H9 (cell line): ENCODE measurements around the gene BSG. TPM values are rescaled to one million over a fixed set of nuclear protein-coding genes. Genes with fewer than 3 reads are reported as not detected.

Experiments
- DNase-seq: peaks from one replicate; pipeline ENCODE4 v3.0.0-alpha.2; 2017
- H2AFZ ChIP-seq: one replicate; pipeline ENCODE4 v1.6.1; 2013; ENCODE audit warnings: mild to moderate bottlenecking, low read length, control low read depth, moderate library complexity
- H2AK5ac ChIP-seq: 2 replicates; pipeline ENCODE4 v1.6.1; 2013; ENCODE audit warnings: low read length, control low read depth, mixed read lengths; ENCODE audit not compliant: insufficient read length
- H2BK120ac ChIP-seq: one replicate; pipeline ENCODE4 v1.6.1; 2013; ENCODE audit warnings: low read depth, mild to moderate bottlenecking, low read length, control low read depth, inconsistent platforms; ENCODE audit not compliant: poor library complexity, severe bottlenecking
- H2BK12ac ChIP-seq: 2 replicates; pipeline ENCODE4 v1.6.1; 2013; ENCODE audit warnings: low read length, control low read depth, mixed read lengths, low read depth; ENCODE audit not compliant: insufficient read length
- H2BK15ac ChIP-seq: 2 replicates; pipeline ENCODE4 v1.6.1; 2013; ENCODE audit warnings: low read depth, low read length, control low read depth
- H2BK20ac ChIP-seq: one replicate; pipeline ENCODE4 v1.6.1; 2013; ENCODE audit warnings: low read depth, mild to moderate bottlenecking, low read length, control low read depth, inconsistent platforms; ENCODE audit not compliant: poor library complexity, severe bottlenecking
- H2BK5ac ChIP-seq: 2 replicates; pipeline ENCODE4 v1.6.1; 2013; ENCODE audit warnings: low read length, control low read depth, mixed read lengths; ENCODE audit not compliant: insufficient read length
- H3K14ac ChIP-seq: 2 replicates; pipeline ENCODE4 v1.6.1; 2013; ENCODE audit warnings: low read length, control low read depth; ENCODE audit not compliant: insufficient read depth
- H3K18ac ChIP-seq: 2 replicates; pipeline ENCODE4 v1.6.1; 2013; ENCODE audit warnings: low read depth, mild to moderate bottlenecking, mixed read lengths, low read length, control low read depth; ENCODE audit not compliant: insufficient read length
- H3K23ac ChIP-seq: 2 replicates; pipeline ENCODE4 v1.6.1; 2013; ENCODE audit warnings: low read length, control low read depth, mixed read lengths, low read depth; ENCODE audit not compliant: insufficient read length
- H3K23me2 ChIP-seq: 2 replicates; pipeline ENCODE4 v1.6.1; 2013; ENCODE audit warnings: low read depth, mild to moderate bottlenecking, mixed read lengths, low read length, control low read depth; ENCODE audit not compliant: insufficient read length, poor library complexity, severe bottlenecking
- H3K27ac ChIP-seq: 2 replicates; pipeline ENCODE4 v1.5.1; 2013; ENCODE audit warnings: low read length, control low read depth, mixed read lengths, low read depth; ENCODE audit not compliant: insufficient read length
- H3K27me3 ChIP-seq: 2 replicates; pipeline ENCODE4 v1.6.1; 2013; ENCODE audit warnings: low read length, control low read depth, inconsistent platforms; ENCODE audit not compliant: insufficient read depth
- H3K4ac ChIP-seq: 2 replicates; pipeline ENCODE4 v1.6.1; 2013; ENCODE audit warnings: low read depth, mild to moderate bottlenecking, control low read depth, inconsistent platforms, low read length, moderate library complexity
- H3K4me1 ChIP-seq: 2 replicates; pipeline ENCODE4 v1.6.1; 2013; ENCODE audit warnings: low read length, control low read depth, inconsistent platforms; ENCODE audit not compliant: insufficient read depth
- H3K4me2 ChIP-seq: 2 replicates; pipeline ENCODE4 v1.6.1; 2013; ENCODE audit warnings: low read length, control low read depth, mixed read lengths; ENCODE audit not compliant: insufficient read length, insufficient read depth
- H3K56ac ChIP-seq: 2 replicates; pipeline ENCODE4 v1.6.1; 2013; ENCODE audit warnings: low read depth, mild to moderate bottlenecking, mixed read lengths, low read length, control low read depth; ENCODE audit not compliant: insufficient read length
- H3K79me1 ChIP-seq: 2 replicates; pipeline ENCODE4 v1.6.1; 2013; ENCODE audit warnings: low read depth, mild to moderate bottlenecking, moderate library complexity, low read length, control low read depth, inconsistent platforms; ENCODE audit not compliant: insufficient read depth, poor library complexity, severe bottlenecking
- H3K79me2 ChIP-seq: 2 replicates; pipeline ENCODE4 v1.6.1; 2013; ENCODE audit warnings: low read length, control low read depth, inconsistent platforms; ENCODE audit not compliant: insufficient read depth
- H3K9ac ChIP-seq: 2 replicates; pipeline ENCODE4 v1.6.1; 2013; ENCODE audit warnings: low read length, control low read depth, mixed read lengths; ENCODE audit not compliant: insufficient read length; ENCODE audit errors: extremely low read depth
- H3K9me3 ChIP-seq: one replicate; pipeline ENCODE4 v1.6.1; 2013; ENCODE audit warnings: low read depth, low read length, inconsistent platforms; ENCODE audit not compliant: control insufficient read depth
- H3T11ph ChIP-seq: one replicate; pipeline ENCODE4 v1.6.1; 2013; ENCODE audit warnings: mild to moderate bottlenecking, low read length, control low read depth, inconsistent platforms
- H4K20me1 ChIP-seq: one replicate; pipeline ENCODE4 v1.6.1; 2013; ENCODE audit not compliant: control insufficient read depth, insufficient read length, insufficient read depth
- H4K5ac ChIP-seq: 2 replicates; pipeline ENCODE4 v1.6.1; 2013; ENCODE audit warnings: low read depth, mild to moderate bottlenecking, mixed read lengths, low read length, control low read depth; ENCODE audit not compliant: insufficient read length
- H4K8ac ChIP-seq: replicated peaks from 2 replicates; pipeline ENCODE4 v1.6.1; 2013; ENCODE audit warnings: low read length, control low read depth, mixed read lengths, low read depth; ENCODE audit not compliant: insufficient read length
- H4K91ac ChIP-seq: 2 replicates; pipeline ENCODE4 v1.6.1; 2013; ENCODE audit warnings: low read depth, mild to moderate bottlenecking, moderate library complexity, mixed read lengths, low read length, control low read depth; ENCODE audit not compliant: insufficient read length
- H3K27ac Mint-ChIP-seq, 3 experiments: 2 replicates in 2 of 3; 3 replicates in 1 of 3; pipeline ENCODE4 v1.8.0; 2020 to 2021; ENCODE audit warnings: mixed read lengths in 3 of 3, mild to moderate bottlenecking in 1 of 3, moderate library complexity in 1 of 3
- H3K27me3 Mint-ChIP-seq: 2 replicates; pipeline ENCODE4 v1.8.0; 2021; ENCODE audit warnings: low read depth, mild to moderate bottlenecking, moderate library complexity, mixed read lengths
- H3K36me3 Mint-ChIP-seq, 3 experiments: 2 replicates in 2 of 3; 3 replicates in 1 of 3; pipeline ENCODE4 v1.8.0; 2020 to 2021; ENCODE audit warnings: low read depth in 3 of 3, mixed read lengths in 3 of 3; ENCODE audit not compliant: insufficient read depth in 1 of 3
- H3K4me1 Mint-ChIP-seq, 2 experiments: 2 replicates each; pipeline ENCODE4 v1.8.0; 2020; ENCODE audit warnings: mixed read lengths in 2 of 2
- H3K4me3 Mint-ChIP-seq, 2 experiments: 2 replicates in 1 of 2; 3 replicates in 1 of 2; pipeline ENCODE4 v1.8.0; 2020 to 2021; ENCODE audit warnings: mild to moderate bottlenecking in 2 of 2, mixed read lengths in 2 of 2, moderate library complexity in 1 of 2
- H3K9me3 Mint-ChIP-seq, 2 experiments: 2 replicates in 1 of 2; 3 replicates in 1 of 2; pipeline ENCODE4 v1.8.0; 2020; ENCODE audit warnings: mild to moderate bottlenecking in 2 of 2, mixed read lengths in 2 of 2, moderate library complexity in 1 of 2
- WGBS: extraction: QIAGEN DNeasy Blood & Tissue Kit; methylation state at CpG from one replicate; pipeline ENCODE4 v1.1.7; 2013; ENCODE audit warnings: missing lambda C conversion rate, low lambda C conversion rate, mixed read lengths; ENCODE audit not compliant: insufficient read length; ENCODE audit errors: extremely low coverage; 5-methylcytosine and 5-hydroxymethylcytosine counted together
- total RNA-seq: library from RNA; stranded (reverse); gene quantifications from 2 replicates; pipeline ENCODE4 v1.2.1, GENCODE V29; 2021
- TF ChIP-seq, protein P1 (sequence below): fragments of 200-600 bp; sonication (generic); conservative IDR thresholded peaks from 3 replicates; pipeline ENCODE4 v1.8.0; 2021; ENCODE audit warnings: antibody characterized with exemption, mild to moderate bottlenecking

The BSG gene
- total RNA-seq, 1 experiment from 2014 or later, result 715 TPM

DNA sequence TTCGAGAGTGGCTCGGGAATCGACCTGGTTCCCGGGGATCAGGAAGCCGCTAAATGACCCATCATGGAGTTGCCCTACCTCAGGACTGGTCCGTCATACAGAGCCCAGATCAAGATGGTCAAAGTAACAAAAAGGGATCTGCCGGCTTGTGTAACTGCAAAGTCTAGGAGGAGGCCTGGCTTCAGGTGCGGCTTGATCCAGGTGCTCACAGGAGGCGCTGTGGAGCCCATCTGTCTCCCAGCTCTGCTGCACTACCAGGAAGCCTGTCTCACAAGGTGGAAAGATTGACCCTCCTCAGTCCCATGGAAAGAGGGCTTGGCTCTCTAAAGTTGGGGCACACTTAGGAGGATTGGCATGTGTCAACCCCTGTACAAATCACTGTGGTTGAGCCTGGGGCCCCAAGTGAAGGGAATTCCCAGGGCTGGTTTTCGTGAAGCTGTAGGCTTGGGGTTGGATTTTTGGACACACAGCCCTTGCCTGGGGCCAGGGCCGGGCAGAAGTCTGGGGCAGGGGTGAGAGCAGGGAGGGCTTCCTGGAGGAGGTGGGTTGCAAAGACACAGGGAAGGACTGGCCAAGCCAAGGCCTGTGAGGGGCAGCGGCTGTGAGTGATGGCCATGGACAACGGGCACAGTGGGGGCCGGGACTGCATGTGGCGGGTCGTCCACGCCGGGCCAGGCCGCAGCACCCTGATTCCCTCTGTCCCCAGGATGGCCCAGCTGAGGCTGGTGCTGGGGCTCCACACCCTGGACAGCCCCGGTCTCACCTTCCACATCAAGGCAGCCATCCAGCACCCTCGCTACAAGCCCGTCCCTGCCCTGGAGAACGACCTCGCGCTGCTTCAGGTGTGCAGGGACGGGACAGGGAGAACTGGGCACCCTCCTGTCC lies 24.3 kb upstream of the BSG start:
- Histone ChIP-seq H3K18ac (no peak overlapping the region), H4K8ac (no peak overlapping the region), H3K27ac (no peak overlapping the region), H4K20me1 (no peaks in the 10 kb centered on the region), H3K4ac (no peak overlapping the region), H2BK120ac (no peak overlapping the region), H4K91ac (no peak overlapping the region), H2BK5ac (no peak overlapping the region), H2BK20ac (no peak overlapping the region), H3K14ac (no peak overlapping the region), H3K27me3 (no peaks in the 10 kb centered on the region), H3K9ac (no peak overlapping the region), H3K23ac (no peak overlapping the region), H3K9me3 (no peaks in the 10 kb centered on the region), H3T11ph (no peak overlapping the region), H3K4me2 (no peak overlapping the region), H3K79me1 (no peaks in the 10 kb centered on the region), H2AFZ (no peak overlapping the region), H2AK5ac (no peak overlapping the region), H3K4me1 (no peaks in the 10 kb centered on the region), H4K5ac (no peak overlapping the region), H3K79me2 (no peaks in the 10 kb centered on the region), H3K23me2 (no peaks in the 10 kb centered on the region), H3K56ac (no peak overlapping the region), H2BK15ac (no peak overlapping the region), H2BK12ac (no peak overlapping the region)
- Mint-ChIP-seq H3K36me3 (peaks cover 0 to 3% (median 3%) of the 10 kb centered on the region in 3 experiments; a peak in 3 of 7 replicates), H3K27ac (no peak overlapping the region), H3K9me3 (no peaks in the 10 kb centered on the region; a peak in 1 of 5 replicates), H3K4me1 (peaks cover 4 to 6% of the 10 kb centered on the region in 2 experiments; a peak in 2 of 4 replicates), H3K27me3 (peaks cover 25% of the 10 kb centered on the region), H3K4me3 (no peak overlapping the region)
- no CpG with 5 or more reads among the region's 26 CpGs for WGBS
- DNase-seq, result peak; percentile 28
- TF ChIP-seq, protein P1, sequence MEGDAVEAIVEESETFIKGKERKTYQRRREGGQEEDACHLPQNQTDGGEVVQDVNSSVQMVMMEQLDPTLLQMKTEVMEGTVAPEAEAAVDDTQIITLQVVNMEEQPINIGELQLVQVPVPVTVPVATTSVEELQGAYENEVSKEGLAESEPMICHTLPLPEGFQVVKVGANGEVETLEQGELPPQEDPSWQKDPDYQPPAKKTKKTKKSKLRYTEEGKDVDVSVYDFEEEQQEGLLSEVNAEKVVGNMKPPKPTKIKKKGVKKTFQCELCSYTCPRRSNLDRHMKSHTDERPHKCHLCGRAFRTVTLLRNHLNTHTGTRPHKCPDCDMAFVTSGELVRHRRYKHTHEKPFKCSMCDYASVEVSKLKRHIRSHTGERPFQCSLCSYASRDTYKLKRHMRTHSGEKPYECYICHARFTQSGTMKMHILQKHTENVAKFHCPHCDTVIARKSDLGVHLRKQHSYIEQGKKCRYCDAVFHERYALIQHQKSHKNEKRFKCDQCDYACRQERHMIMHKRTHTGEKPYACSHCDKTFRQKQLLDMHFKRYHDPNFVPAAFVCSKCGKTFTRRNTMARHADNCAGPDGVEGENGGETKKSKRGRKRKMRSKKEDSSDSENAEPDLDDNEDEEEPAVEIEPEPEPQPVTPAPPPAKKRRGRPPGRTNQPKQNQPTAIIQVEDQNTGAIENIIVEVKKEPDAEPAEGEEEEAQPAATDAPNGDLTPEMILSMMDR, result no peak
